A549 treated with Mapracorat at 1 μM for 4 hours (cell line): ENCODE data around the gene PLPP2. TPM values are rescaled to one million over a fixed set of nuclear protein-coding genes. Genes with fewer than 3 reads are reported as not detected.

Source experiments
- total RNA-seq: library from RNA; stranded (reverse); fragments of 200-300 nt; extraction: Qiagen RNA extraction; gene quantifications from 5 replicates; pipeline ENCODE4 v1.2.3, GENCODE V29; 2022

The PLPP2 gene
- 76.6 to 110 TPM (median 101 TPM) in 5 replicates for total RNA-seq

DNA sequence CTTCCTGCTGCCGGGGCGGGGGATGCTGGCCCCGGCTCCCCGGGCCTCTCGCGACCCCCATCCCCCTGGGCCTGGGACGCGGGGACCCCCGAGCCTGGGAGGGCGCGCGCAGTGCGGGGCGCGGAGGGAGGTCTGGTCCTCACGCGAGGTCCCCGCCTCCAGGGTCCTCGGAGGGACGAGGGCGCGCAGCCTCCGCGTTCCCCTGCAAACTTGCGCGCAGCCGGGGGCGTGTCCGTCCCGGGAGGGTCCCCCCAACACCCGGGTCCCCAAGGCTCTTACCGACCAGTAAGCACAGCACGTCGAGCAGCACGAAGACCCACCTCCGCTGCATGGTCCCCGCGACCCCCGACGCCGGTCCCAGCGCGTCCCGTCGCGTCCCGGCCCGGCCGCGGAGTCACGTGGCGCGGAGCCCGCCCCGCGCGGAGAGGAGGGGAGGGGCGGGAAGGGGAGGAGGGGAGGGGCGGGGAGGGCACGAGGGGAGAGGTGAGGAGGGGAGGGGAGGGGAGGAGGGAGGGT lies at the start of gene PLPP2:
PLPP2 (minus strand) TSS at position 398 of the 516 bp plus-strand sequence; CDS start at position 331, 67 bp downstream.

Other genes starting within 250 kb of the PLPP2 start
- not detected in 5 replicates for gene OR4F17, start 184.3 kb downstream of the PLPP2 start, total RNA-seq
- 14.0 to 23.9 TPM (median 19.6 TPM) in 5 replicates for gene MIER2, start 53.4 kb upstream of the PLPP2 start, total RNA-seq
- 0.30 to 0.73 TPM (median 0.51 TPM) in 5 replicates for gene C2CD4C, start 117.7 kb upstream of the PLPP2 start, total RNA-seq
- gene SHC2, start 169.6 kb upstream of the PLPP2 start, total RNA-seq = 0.60 to 1.8 TPM (median 1.4 TPM) in 5 replicates
- 0.07 to 0.49 TPM (median 0.45 TPM) in 5 replicates for gene MADCAM1, start 205.1 kb upstream of the PLPP2 start, total RNA-seq
- 10.6 to 18.0 TPM (median 17.2 TPM) in 5 replicates for gene TPGS1, start 216.1 kb upstream of the PLPP2 start, total RNA-seq
- gene CDC34, start 240.4 kb upstream of the PLPP2 start, total RNA-seq = 59.0 to 102 TPM (median 94.1 TPM) in 5 replicates